GM19397 (cell line): ENCODE measurements around the gene EOLA1.
"Not testable (repeated sequence)": the region's sequence is repeated elsewhere in the genome, so short reads cannot be mapped to it uniquely, and the experiment has no call there.

ENCODE experiments used
- ATAC-seq: cut with Tn5 transposase; IDR thresholded peaks from one replicate; pipeline ENCODE4 v1.9.1; 2021; ENCODE audit warnings: mild to moderate bottlenecking, moderate library complexity; ENCODE audit not compliant: unreplicated experiment

Gene EOLA1

GRCh38 chrX:149595214-149595613 is 54.4 kb downstream of the EOLA1 start, which contains the start of gene HSFX2:
Gene HSFX2, minus strand, starts transcription at chrX:149595314. Its CDS starts 614 bp downstream, at chrX:149594700.
- not testable (repeated sequence) for ATAC-seq

- ATAC-seq: not testable (repeated sequence)
These were observed 55.1 kb downstream of the EOLA1 start for GRCh38 chrX:149595943-149596342.
